Activated CD8-positive, alpha-beta memory T cell treated with anti-CD3 and anti-CD28 coated beads, Interleukin-2, amount 50 U/mL, for 4 hours (primary cell): Measurements from ENCODE around the gene OLFML2A.

ENCODE experiments used
- DNase-seq: peaks from one replicate; pipeline ENCODE4 v3.0.0-alpha.2; 2020

Gene OLFML2A

GRCh38 chr9:124779368-124780059, 2.6 kb downstream of the OLFML2A start:
- DNase-seq, result no peak

GRCh38 chr9:124780060-124780756, 3.3 kb downstream of the OLFML2A start:
- DNase-seq, result no peak

GRCh38 chr9:124780757-124781151, 3.8 kb downstream of the OLFML2A start:
- DNase-seq, result no peak

- DNase-seq, result no peak
Measured at GRCh38 chr9:124781967-124782660, 5.2 kb downstream of the OLFML2A start.

GRCh38 chr9:124782661-124783574, 6.0 kb downstream of the OLFML2A start:
- DNase-seq, result no peak

- DNase-seq, result no peak
Measured at GRCh38 chr9:124783830-124784229, 6.9 kb downstream of the OLFML2A start.

GRCh38 chr9:124784509-124784908, 7.6 kb downstream of the OLFML2A start:
- no peak for DNase-seq

GRCh38 chr9:124786881-124787573, 10.1 kb downstream of the OLFML2A start:
- no peak for DNase-seq

- no peak for DNase-seq
Measured at GRCh38 chr9:124788542-124789217, 11.7 kb downstream of the OLFML2A start.

- no peak for DNase-seq
Measured at GRCh38 chr9:124789531-124789930, 12.6 kb downstream of the OLFML2A start.

- DNase-seq, result no peak
Measured at GRCh38 chr9:124790301-124790700, 13.4 kb downstream of the OLFML2A start.

- no peak for DNase-seq
Measured at GRCh38 chr9:124790801-124791505, 14.0 kb downstream of the OLFML2A start.

GRCh38 chr9:124792257-124793014, 15.5 kb downstream of the OLFML2A start:
- no peak for DNase-seq

- no peak for DNase-seq
Measured at GRCh38 chr9:124793015-124793541, 16.1 kb downstream of the OLFML2A start.

- DNase-seq, result no peak
Measured at GRCh38 chr9:124794902-124795491, 18.1 kb downstream of the OLFML2A start.

- no peak for DNase-seq
Measured at GRCh38 chr9:124795881-124796431, 19.0 kb downstream of the OLFML2A start.

- DNase-seq, result no peak
Measured at GRCh38 chr9:124797343-124798103, 20.6 kb downstream of the OLFML2A start.

- DNase-seq, result no peak
Measured at GRCh38 chr9:124799274-124800006, 22.5 kb downstream of the OLFML2A start.
